Measurements from ENCODE around the gene PLCH1. TPM values are rescaled to one million over a fixed set of nuclear protein-coding genes. Genes with fewer than 3 reads are reported as not detected.

The PLCH1 gene
- total and polyA plus RNA-seq, 2 of the 8 experiments (the other 6 are each of a cell fraction or from before 2014, with no cell fraction given), result 5.8 to 17.2 TPM

DNA sequence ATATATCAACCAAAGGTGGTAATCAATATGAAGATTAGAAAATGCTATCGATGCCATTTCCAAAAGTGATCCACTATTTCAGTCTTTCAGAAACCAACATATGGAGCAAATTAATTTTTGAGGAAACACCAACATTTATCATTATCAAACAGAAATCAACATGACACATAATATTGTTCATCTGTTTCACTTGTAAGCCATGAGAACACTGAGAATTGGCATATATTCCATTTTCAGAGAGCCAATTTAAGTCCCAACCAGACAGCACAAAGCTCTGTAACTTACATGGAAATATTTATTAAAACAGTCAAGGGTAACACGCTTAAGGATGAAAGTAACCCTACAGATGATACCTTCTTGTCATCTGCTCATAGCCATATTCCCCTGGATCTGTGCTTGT, 413.8 kb downstream of the PLCH1 start (continued):
- TF ChIP-seq, protein P1, sequence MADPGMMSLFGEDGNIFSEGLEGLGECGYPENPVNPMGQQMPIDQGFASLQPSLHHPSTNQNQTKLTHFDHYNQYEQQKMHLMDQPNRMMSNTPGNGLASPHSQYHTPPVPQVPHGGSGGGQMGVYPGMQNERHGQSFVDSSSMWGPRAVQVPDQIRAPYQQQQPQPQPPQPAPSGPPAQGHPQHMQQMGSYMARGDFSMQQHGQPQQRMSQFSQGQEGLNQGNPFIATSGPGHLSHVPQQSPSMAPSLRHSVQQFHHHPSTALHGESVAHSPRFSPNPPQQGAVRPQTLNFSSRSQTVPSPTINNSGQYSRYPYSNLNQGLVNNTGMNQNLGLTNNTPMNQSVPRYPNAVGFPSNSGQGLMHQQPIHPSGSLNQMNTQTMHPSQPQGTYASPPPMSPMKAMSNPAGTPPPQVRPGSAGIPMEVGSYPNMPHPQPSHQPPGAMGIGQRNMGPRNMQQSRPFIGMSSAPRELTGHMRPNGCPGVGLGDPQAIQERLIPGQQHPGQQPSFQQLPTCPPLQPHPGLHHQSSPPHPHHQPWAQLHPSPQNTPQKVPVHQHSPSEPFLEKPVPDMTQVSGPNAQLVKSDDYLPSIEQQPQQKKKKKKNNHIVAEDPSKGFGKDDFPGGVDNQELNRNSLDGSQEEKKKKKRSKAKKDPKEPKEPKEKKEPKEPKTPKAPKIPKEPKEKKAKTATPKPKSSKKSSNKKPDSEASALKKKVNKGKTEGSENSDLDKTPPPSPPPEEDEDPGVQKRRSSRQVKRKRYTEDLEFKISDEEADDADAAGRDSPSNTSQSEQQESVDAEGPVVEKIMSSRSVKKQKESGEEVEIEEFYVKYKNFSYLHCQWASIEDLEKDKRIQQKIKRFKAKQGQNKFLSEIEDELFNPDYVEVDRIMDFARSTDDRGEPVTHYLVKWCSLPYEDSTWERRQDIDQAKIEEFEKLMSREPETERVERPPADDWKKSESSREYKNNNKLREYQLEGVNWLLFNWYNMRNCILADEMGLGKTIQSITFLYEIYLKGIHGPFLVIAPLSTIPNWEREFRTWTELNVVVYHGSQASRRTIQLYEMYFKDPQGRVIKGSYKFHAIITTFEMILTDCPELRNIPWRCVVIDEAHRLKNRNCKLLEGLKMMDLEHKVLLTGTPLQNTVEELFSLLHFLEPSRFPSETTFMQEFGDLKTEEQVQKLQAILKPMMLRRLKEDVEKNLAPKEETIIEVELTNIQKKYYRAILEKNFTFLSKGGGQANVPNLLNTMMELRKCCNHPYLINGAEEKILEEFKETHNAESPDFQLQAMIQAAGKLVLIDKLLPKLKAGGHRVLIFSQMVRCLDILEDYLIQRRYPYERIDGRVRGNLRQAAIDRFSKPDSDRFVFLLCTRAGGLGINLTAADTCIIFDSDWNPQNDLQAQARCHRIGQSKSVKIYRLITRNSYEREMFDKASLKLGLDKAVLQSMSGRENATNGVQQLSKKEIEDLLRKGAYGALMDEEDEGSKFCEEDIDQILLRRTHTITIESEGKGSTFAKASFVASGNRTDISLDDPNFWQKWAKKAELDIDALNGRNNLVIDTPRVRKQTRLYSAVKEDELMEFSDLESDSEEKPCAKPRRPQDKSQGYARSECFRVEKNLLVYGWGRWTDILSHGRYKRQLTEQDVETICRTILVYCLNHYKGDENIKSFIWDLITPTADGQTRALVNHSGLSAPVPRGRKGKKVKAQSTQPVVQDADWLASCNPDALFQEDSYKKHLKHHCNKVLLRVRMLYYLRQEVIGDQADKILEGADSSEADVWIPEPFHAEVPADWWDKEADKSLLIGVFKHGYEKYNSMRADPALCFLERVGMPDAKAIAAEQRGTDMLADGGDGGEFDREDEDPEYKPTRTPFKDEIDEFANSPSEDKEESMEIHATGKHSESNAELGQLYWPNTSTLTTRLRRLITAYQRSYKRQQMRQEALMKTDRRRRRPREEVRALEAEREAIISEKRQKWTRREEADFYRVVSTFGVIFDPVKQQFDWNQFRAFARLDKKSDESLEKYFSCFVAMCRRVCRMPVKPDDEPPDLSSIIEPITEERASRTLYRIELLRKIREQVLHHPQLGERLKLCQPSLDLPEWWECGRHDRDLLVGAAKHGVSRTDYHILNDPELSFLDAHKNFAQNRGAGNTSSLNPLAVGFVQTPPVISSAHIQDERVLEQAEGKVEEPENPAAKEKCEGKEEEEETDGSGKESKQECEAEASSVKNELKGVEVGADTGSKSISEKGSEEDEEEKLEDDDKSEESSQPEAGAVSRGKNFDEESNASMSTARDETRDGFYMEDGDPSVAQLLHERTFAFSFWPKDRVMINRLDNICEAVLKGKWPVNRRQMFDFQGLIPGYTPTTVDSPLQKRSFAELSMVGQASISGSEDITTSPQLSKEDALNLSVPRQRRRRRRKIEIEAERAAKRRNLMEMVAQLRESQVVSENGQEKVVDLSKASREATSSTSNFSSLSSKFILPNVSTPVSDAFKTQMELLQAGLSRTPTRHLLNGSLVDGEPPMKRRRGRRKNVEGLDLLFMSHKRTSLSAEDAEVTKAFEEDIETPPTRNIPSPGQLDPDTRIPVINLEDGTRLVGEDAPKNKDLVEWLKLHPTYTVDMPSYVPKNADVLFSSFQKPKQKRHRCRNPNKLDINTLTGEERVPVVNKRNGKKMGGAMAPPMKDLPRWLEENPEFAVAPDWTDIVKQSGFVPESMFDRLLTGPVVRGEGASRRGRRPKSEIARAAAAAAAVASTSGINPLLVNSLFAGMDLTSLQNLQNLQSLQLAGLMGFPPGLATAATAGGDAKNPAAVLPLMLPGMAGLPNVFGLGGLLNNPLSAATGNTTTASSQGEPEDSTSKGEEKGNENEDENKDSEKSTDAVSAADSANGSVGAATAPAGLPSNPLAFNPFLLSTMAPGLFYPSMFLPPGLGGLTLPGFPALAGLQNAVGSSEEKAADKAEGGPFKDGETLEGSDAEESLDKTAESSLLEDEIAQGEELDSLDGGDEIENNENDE (IDR thresholded peaks at IDR 0.05; ENCODE audit: insufficient replicate concordance, low read length), result no peak
- TF ChIP-seq CHD2 (IDR thresholded peaks at IDR 0.05; ENCODE audit: low read length), result no peak
- TF ChIP-seq TBP (IDR thresholded peaks at IDR 0.05; ENCODE audit: low read depth, low read length), result no peak
- no peak for TF ChIP-seq TAF1 (IDR thresholded peaks at IDR 0.05; ENCODE audit: low read depth, low read length)
- TF ChIP-seq TEAD4 (IDR thresholded peaks at IDR 0.05; ENCODE audit: low read depth, low read length), result no peak
- no peak for TF ChIP-seq CEBPB (IDR thresholded peaks at IDR 0.05; ENCODE audit: low read depth, low read length)
- TF ChIP-seq JUN (IDR thresholded peaks at IDR 0.05; ENCODE audit: low read depth, low read length), result no peak
- TF ChIP-seq RFX5 (IDR thresholded peaks at IDR 0.05; ENCODE audit: borderline replicate concordance, low read depth, low read length), result no peak
- no peak for TF ChIP-seq SP2 (IDR thresholded peaks at IDR 0.05; ENCODE audit: low read length)
- TF ChIP-seq TAF7 (optimal IDR thresholded peaks at IDR 0.05; ENCODE audit: borderline replicate concordance, low read depth, low read length), result no peak

All from H1 (cell line).